Stimulated activated CD8-positive, alpha-beta memory T cell treated with anti-CD3 and anti-CD28 coated beads, Interleukin-15, amount 100 ng/mL, for 4 hours (primary cell): ENCODE results near the gene RRN3.
"Not testable (repeated sequence)": the region's sequence is repeated elsewhere in the genome, so short reads cannot be mapped to it uniquely, and the experiment has no call there.

Experiments used
- DNase-seq, 2 donors: peaks; one replicate each; pipeline ENCODE4 v3.0.0-alpha.2; 2020; ENCODE audit warnings: low read depth in 2 of 2

RRN3 gene

GRCh38 chr16:15051387-15051951 is 42.6 kb downstream of the RRN3 start:
- no peak for DNase-seq

DNA sequence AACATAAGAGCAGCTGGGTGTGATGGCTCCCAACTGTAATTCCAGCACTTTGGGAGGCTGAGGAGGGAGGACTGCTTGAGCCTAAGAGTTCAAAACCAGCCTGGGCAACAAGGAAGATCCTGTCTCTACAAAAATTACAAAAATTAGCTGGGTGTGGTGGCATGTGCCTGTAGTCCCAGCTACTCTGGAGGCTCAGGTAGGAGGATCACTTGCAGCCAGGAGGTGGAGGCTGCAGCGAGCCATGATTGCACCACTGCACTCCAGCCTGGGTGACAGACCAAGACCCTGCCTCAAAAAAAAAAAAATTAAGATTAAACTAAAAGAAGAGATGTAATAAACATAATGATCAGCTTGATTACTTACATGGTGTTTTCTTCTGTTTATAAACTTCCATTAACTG is 43.6 kb downstream of the RRN3 start:
- DNase-seq, result not testable (repeated sequence)

- DNase-seq, result no peak
These were observed 44.4 kb downstream of the RRN3 start for GRCh38 chr16:15049581-15050180.

DNA sequence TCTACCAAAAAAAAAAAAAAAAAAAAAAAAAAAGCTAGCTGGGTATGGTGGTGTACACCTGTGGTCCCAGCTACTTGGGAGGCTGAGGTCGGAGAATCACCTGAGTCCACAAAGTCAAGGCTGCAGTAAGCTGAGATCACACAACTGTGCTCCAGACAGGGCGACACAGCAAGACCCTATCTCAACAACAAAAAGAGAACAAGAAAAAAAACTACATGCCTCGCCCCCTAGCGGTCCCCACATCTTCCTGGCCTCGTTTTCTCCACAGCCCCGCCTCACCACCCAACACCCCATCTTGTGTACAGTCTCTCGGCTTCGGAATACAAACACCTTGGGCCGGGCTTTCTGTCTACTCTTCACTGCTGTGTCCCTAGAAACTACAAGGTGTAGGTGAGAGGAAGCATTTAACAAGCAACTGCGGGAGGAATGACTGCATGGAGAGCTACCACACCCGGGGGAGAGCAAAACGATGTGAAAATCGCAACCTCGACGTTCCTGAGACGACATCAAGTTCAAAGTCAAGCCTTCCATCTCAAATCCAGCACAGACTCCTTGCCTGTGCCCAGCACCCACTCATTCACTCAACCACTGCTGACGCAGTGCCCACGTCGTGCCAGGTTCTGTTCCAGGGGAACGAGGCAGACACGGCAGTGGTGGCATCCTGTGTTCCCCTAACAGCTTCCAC is 47.2 kb downstream of the RRN3 start:
- DNase-seq, result no peak

- DNase-seq, result not testable (repeated sequence)
These were observed 48.8 kb downstream of the RRN3 start for GRCh38 chr16:15045270-15045669.

DNA sequence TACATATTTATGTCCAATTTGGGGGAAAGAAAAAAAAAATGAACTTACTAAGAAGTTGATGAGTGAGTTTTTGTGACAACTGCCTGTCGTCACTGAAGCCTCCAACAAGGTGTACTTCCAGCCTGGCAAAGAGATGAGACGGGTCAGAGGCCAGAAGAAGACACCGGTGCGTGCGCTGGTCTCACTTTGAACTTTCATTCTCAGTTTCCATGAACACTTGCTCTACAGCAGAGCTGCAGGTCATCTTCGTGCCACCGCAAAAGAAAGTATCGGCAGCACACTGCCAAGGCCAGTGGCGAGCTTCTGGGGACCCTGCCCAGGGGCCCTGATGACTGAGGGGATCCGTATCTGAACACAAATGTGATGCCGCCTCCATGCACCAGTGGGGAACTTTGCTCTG is 49.8 kb downstream of the RRN3 start:
- no peak for DNase-seq

DNA sequence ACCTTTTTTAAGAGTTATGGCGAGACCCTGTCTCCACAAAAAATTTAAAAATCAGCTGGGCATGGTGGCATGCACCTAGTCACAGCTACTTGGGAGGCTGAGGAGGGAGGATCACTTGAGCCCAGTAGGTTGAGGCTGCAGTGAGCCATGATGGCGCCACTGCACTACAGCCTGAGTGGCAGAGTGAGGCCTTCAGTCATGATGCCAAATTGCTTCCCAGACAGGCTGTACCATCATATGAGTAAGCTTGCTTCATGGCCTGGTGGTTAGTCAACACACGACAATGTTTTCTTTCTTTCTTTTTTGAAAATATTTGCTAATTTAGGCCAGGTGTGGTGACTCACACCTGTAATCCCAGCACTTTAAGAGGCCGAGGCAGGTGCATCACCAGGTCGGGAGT is 50.7 kb downstream of the RRN3 start:
- no peak for DNase-seq

DNA sequence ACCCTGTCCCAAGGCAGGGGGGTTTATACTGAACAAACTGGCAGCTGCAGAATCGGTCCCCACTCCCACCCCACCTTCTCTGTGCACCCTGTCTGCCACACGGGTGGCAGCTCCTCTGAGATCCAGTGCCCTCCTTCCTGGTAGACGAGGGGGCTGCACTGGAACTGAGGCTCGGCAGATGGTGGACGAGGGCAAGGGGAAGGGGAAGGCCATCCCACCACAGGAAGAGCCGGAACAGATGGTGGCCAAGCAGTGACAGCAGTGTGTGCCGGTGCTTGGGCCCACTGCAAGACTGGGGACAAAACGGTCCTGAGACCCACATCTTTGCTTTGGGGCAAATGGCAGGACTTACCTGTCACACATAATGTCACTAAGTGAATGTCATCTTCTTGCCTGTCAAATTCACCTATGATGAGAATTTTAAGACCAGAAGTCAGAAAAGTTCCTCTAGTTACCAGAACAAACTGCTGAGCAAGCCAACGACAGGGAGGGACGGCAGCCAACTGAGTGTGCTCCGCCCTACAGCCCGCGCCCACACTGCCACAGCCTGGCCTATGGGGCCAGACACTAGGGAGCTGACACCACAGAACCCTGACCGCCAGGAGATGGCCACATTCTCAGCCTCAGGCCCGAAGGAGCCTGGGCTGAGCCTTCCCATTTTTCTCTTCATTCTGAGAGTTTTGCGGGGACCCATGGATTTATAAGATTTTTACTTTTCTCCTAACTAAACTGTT is 52.6 kb downstream of the RRN3 start:
- no peak for DNase-seq

DNA sequence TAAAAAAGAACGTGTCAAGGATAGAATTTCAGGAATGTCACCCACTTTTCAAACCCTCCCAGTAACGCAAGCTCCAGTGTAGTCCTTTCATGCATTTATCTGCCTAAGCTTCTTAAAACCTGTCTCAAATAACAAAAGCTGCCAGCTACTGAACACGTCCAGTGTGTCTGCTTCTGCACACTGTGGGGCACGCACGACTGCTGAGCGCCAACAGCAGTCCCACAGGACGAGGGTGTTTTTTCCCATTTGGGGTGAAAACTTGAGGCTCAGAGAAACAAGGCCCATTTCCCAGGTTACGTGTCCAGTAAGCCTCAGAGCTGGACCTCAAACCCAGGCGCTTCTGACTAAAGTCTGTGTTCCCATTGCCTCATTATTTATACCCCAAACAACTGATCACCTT is 55.4 kb downstream of the RRN3 start:
- no peak for DNase-seq

DNA sequence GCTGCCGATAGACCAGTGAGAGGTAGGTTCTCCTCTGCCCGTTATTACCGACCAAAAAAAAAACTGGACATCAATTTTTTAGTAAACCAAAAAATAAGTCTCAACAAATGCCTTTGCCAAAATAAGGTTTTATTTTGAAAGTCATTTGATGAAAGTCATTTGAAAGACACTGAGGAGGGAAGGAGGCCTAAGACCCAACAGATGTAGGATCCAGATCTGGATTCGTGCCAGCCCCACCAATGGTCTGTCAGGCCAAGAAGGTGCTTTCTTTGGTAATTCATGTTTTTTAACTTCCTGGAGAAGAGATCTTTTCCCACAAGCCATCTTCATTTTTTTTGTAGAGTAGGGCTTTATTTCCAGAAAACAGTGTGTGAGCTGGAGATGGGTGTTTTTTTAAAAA is 56.3 kb downstream of the RRN3 start:
- DNase-seq, result no peak

DNA sequence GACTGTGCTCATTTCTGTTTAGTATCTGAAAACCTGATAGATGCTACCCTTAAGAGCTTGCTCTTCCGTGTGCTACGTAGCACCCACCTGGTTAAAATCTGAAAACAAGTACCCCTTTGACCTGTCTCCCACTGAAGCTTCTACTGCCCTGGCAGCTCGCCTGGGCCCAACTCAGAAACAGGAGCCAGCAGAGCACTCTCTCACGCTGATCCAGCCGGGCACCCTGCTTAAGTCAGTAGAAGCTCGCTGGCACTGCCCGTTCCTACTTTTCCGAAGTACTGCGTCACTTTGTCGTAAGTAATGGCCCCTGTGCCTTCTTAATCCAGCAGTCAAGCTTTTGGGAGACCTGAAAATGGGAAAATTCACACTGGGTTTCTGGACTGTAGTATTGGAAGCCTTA is 57.1 kb downstream of the RRN3 start:
- DNase-seq, result no peak

DNA sequence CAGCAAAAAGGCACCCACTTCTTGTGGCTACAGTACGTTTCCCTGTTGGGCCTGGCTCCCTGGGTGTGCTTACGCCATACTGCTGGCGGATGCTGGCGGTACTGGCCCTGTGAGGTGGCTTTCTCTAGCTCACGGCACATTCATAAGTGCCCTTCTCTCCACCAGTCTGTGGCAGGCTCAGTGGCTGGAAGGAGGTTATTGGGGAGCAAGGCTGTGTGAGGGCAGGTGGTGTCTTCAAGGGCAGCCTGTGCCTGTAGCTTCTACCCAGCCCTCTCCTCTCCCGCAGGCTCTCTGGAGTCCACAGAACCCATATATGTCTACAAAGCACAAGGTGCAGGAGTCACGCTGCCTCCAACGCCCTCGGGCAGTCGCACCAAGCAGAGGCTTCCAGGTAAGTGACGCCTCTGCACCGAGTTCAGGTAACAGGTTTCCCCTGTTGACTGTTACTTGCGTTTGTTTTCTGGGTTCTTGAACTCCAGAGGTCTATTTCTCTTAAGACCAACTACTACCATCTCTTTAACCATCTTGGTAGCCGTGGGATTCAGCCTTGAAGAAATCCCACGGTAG is 58.8 kb downstream of the RRN3 start:
- no peak for DNase-seq

- DNase-seq, result no peak
These were observed 59.6 kb downstream of the RRN3 start for GRCh38 chr16:15034266-15035162.

GRCh38 chr16:15033309-15033707 is 60.8 kb downstream of the RRN3 start:
- DNase-seq, result no peak

GRCh38 chr16:15032547-15033308 is 61.3 kb downstream of the RRN3 start:
- no peak for DNase-seq

- DNase-seq, result no peak
These were observed 62.5 kb downstream of the RRN3 start for GRCh38 chr16:15031586-15031985.

- no peak for DNase-seq
These were observed 62.9 kb downstream of the RRN3 start for GRCh38 chr16:15031179-15031578.

GRCh38 chr16:15029749-15030148 is 64.3 kb downstream of the RRN3 start:
- not testable (repeated sequence) for DNase-seq

DNA sequence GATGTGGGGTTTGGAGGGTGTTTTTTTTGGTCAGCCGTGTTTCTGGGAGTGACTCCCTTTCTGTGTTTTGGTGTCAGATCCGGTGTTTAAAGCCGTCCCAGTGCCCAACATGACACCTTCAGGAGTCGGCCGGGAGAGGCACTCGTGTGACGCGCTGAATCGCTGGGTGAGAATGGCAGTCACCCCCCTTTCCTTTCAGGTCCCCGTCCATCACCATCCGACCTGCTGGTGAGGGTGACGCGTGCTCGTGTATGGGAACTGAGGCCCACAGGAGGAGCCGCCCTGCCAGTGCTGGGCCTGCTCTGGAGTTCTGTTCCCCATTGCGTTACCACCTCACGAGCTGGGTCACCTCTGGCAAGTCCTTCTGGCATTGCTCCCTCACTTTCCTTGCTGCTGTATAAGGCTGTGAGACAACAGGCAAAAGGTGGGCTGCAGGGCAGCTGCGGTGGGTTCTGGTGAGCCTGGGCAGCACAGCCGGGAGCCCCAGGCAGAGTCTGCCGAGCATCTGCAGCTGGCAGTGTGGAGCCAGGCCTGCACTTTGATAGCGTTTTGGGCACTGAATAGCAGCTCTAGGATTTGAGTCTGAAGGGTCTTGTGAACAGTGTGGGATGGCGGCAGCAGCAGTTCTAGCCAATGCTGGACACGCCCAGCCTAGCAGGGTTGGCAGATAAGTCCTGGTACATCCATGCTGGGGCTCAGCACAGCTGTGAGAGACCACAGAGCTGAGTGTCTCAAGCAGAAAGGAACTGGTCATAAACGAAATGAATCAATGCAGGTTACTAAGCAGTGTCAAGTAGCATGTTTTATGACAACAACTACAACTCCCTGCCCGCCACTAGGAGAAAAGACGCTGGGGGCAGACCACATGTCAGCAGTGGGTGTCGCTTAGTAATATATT is 65.0 kb downstream of the RRN3 start:
- not testable (repeated sequence) for DNase-seq

DNA sequence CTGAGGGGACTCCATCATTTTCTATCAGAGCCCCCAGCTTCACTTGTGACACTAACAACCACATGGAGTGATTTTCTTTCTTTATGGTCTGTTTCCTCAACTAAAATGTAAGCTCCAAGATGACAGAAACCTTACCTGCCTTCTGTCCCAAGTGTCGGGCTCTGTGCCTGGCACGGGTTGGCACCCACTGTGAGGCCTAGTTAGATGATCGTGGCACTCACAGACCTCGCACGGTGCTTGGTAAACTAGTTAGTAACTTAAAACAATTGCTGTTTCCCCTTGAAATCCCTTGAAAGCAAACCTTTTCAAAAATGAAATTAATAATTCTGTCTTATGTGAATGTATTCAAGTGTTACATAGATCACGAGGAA is 65.7 kb downstream of the RRN3 start:
- not testable (repeated sequence) for DNase-seq
